ENCODE results near the gene C1GALT1. TPM values are rescaled to one million over a fixed set of nuclear protein-coding genes. Genes with fewer than 3 reads are reported as not detected.

The C1GALT1 gene
- polyA plus RNA-seq, 4 donors: 10.0 to 62.0 (median 14.1) TPM

GRCh38 chr7:7290429-7291122, 108.2 kb downstream of the C1GALT1 start:
- H3K27me3 ChIP-seq (ENCODE audit: control insufficient read depth in 3 of 3, insufficient read depth in 3 of 3, low read length in 3 of 3): peaks cover 0 to 2% (median 0%) of the 10 kb centered on the region in 3 donors
- no peak for DNase-seq
- no peak overlapping the region for H3K27ac ChIP-seq (ENCODE audit: low read depth in 1 of 3, low read length in 2 of 3)
- FAIRE-seq: no peak
- WGBS, 3 donors: 44 to 72% (median 53%) methylated on average over 5 of the region's 5 CpGs
- H3K9me3 ChIP-seq (ENCODE audit: control insufficient read depth in 2 of 2, insufficient read depth in 1 of 2, low read depth in 1 of 2, low read length in 1 of 2): peaks cover 0 to 3% of the 10 kb centered on the region in 2 donors
- no peaks in the 10 kb centered on the region for H3K36me3 ChIP-seq (ENCODE audit: control insufficient read depth in 3 of 3, insufficient read depth in 2 of 3, low read depth in 1 of 3, low read length in 3 of 3)
- no peak overlapping the region for H3K4me3 ChIP-seq (ENCODE audit: low read depth in 1 of 3, low read length in 3 of 3)
- peaks cover 0 to 14% (median 0%) of the 10 kb centered on the region in 3 donors for H3K4me1 ChIP-seq (ENCODE audit: control insufficient read depth in 3 of 3, insufficient read depth in 2 of 3, low read depth in 1 of 3, low read length in 2 of 3)

- peaks cover 0 to 14% (median 0%) of the 10 kb centered on the region in 3 donors for H3K4me1 ChIP-seq (ENCODE audit: control insufficient read depth in 3 of 3, insufficient read depth in 2 of 3, low read depth in 1 of 3, low read length in 2 of 3)
- DNase-seq (no peak), FAIRE-seq (no peak)
- H3K9me3 ChIP-seq (ENCODE audit: control insufficient read depth in 2 of 2, insufficient read depth in 1 of 2, low read depth in 1 of 2, low read length in 1 of 2): no peaks in the 10 kb centered on the region
- peaks cover 0 to 2% (median 0%) of the 10 kb centered on the region in 3 donors for H3K27me3 ChIP-seq (ENCODE audit: control insufficient read depth in 3 of 3, insufficient read depth in 3 of 3, low read length in 3 of 3)
- no peak overlapping the region for H3K4me3 ChIP-seq (ENCODE audit: low read depth in 1 of 3, low read length in 3 of 3)
- no peaks in the 10 kb centered on the region for H3K36me3 ChIP-seq (ENCODE audit: control insufficient read depth in 3 of 3, insufficient read depth in 2 of 3, low read depth in 1 of 3, low read length in 3 of 3)
- 68 to 79% (median 73%) methylated on average over 4 of the region's 4 CpGs for WGBS, 3 donors
- no peak overlapping the region for H3K27ac ChIP-seq (ENCODE audit: low read depth in 1 of 3, low read length in 2 of 3)
Observed at GRCh38 chr7:7292085-7292484, 109.7 kb downstream of the C1GALT1 start.

GRCh38 chr7:7292608-7293007, 110.3 kb downstream of the C1GALT1 start:
- Histone ChIP-seq H3K9me3 (ENCODE audit: control insufficient read depth in 2 of 2, insufficient read depth in 1 of 2, low read depth in 1 of 2, low read length in 1 of 2) (no peaks in the 10 kb centered on the region), H3K27ac (ENCODE audit: low read depth in 1 of 3, low read length in 2 of 3) (no peak overlapping the region), H3K4me1 (ENCODE audit: control insufficient read depth in 3 of 3, insufficient read depth in 2 of 3, low read depth in 1 of 3, low read length in 2 of 3) (peaks cover 0 to 14% (median 0%) of the 10 kb centered on the region in 3 donors), H3K36me3 (ENCODE audit: control insufficient read depth in 3 of 3, insufficient read depth in 2 of 3, low read depth in 1 of 3, low read length in 3 of 3) (no peaks in the 10 kb centered on the region), H3K27me3 (ENCODE audit: control insufficient read depth in 3 of 3, insufficient read depth in 3 of 3, low read length in 3 of 3) (peaks cover 0 to 2% (median 0%) of the 10 kb centered on the region in 3 donors), H3K4me3 (ENCODE audit: low read depth in 1 of 3, low read length in 3 of 3) (no peak overlapping the region)
- DNase-seq: no peak
- 85 to 95% (median 88%) methylated on average over 5 of the region's 5 CpGs for WGBS, 3 donors
- FAIRE-seq: no peak

GRCh38 chr7:7293092-7293491, 110.7 kb downstream of the C1GALT1 start:
- H3K4me3 ChIP-seq (ENCODE audit: low read depth in 1 of 3, low read length in 3 of 3): no peak overlapping the region
- H3K9me3 ChIP-seq (ENCODE audit: control insufficient read depth in 2 of 2, insufficient read depth in 1 of 2, low read depth in 1 of 2, low read length in 1 of 2): no peaks in the 10 kb centered on the region
- no peak for DNase-seq
- 83 to 96% (median 86%) methylated on average over 2 of the region's 2 CpGs for WGBS, 3 donors
- no peak for FAIRE-seq
- H3K27ac ChIP-seq (ENCODE audit: low read depth in 1 of 3, low read length in 2 of 3): no peak overlapping the region
- H3K36me3 ChIP-seq (ENCODE audit: control insufficient read depth in 3 of 3, insufficient read depth in 2 of 3, low read depth in 1 of 3, low read length in 3 of 3): no peaks in the 10 kb centered on the region
- peaks cover 0 to 2% (median 0%) of the 10 kb centered on the region in 3 donors for H3K27me3 ChIP-seq (ENCODE audit: control insufficient read depth in 3 of 3, insufficient read depth in 3 of 3, low read length in 3 of 3)
- peaks cover 0 to 14% (median 0%) of the 10 kb centered on the region in 3 donors for H3K4me1 ChIP-seq (ENCODE audit: control insufficient read depth in 3 of 3, insufficient read depth in 2 of 3, low read depth in 1 of 3, low read length in 2 of 3)

- DNase-seq (peak; percentile 20 to 71), FAIRE-seq (no peak)
- H3K36me3 ChIP-seq (ENCODE audit: control insufficient read depth in 3 of 3, insufficient read depth in 2 of 3, low read depth in 1 of 3, low read length in 3 of 3): no peaks in the 10 kb centered on the region
- 55 to 69% (median 69%) methylated on average over 4 of the region's 4 CpGs for WGBS, 3 donors
- no peak overlapping the region for H3K4me3 ChIP-seq (ENCODE audit: low read depth in 1 of 3, low read length in 3 of 3)
- no peaks in the 10 kb centered on the region for H3K9me3 ChIP-seq (ENCODE audit: control insufficient read depth in 2 of 2, insufficient read depth in 1 of 2, low read depth in 1 of 2, low read length in 1 of 2)
- peak overlapping the region in 1 of 3 donors; percentile 71 for H3K27ac ChIP-seq (ENCODE audit: low read depth in 1 of 3, low read length in 2 of 3)
- H3K4me1 ChIP-seq (ENCODE audit: control insufficient read depth in 3 of 3, insufficient read depth in 2 of 3, low read depth in 1 of 3, low read length in 2 of 3): peaks cover 0 to 14% (median 0%) of the 10 kb centered on the region in 3 donors
- H3K27me3 ChIP-seq (ENCODE audit: control insufficient read depth in 3 of 3, insufficient read depth in 3 of 3, low read length in 3 of 3): peaks cover 0 to 2% (median 0%) of the 10 kb centered on the region in 3 donors
Observed at GRCh38 chr7:7294911-7295310, 112.6 kb downstream of the C1GALT1 start.
